Stomach (tissue), 9 donors: Measurements from ENCODE around the gene ATP8A2. TPM values are rescaled to one million over a fixed set of nuclear protein-coding genes. Genes with fewer than 3 reads are reported as not detected.

ENCODE experiments used
- DNase-seq, 2 donors: peaks; one replicate each; pipeline versions ENCODE4 v3.0.0 to v3.0.0-alpha.2; 2013 to 2019
- H3K27ac ChIP-seq, 5 donors: fragments of 200-600 bp in 4 of 5; sonication (generic) in 4 of 5; one replicate each; pipeline ENCODE4 v1.5.1; 2013 to 2019; ENCODE audit warnings: mild to moderate bottlenecking in 1 of 5, moderate library complexity in 1 of 5
- H3K27me3 ChIP-seq, 3 donors: fragments of 200-600 bp; sonication (generic); one replicate each; pipeline ENCODE4 v1.5.1; 2017 to 2019; ENCODE audit warnings: mixed run types in 1 of 3
- H3K36me3 ChIP-seq, 4 donors: fragments of 200-600 bp; sonication (generic); 1 replicate in 3 of 4; 2 replicates in 1 of 4; pipeline ENCODE4 v1.5.1; 2016 to 2019
- H3K4me1 ChIP-seq, 4 donors: fragments of 200-600 bp; sonication (generic); one replicate each; pipeline ENCODE4 v1.5.1; 2016 to 2019
- H3K4me3 ChIP-seq, 4 donors: fragments of 200-600 bp; sonication (generic) in 3 of 4; one replicate each; pipeline ENCODE4 v1.5.1; 2016 to 2019; ENCODE audit warnings: mild to moderate bottlenecking in 1 of 4
- H3K9me3 ChIP-seq, 4 donors: fragments of 200-600 bp; sonication (generic); one replicate each; pipeline ENCODE4 v1.5.1; 2016 to 2019
- CTCF ChIP-seq, 7 experiments: fragments of 450-650 bp in 4 of 7; fragments of 200-600 bp in 3 of 7; sonication (generic) in 3 of 7; IDR thresholded peaks; one replicate each; pipeline ENCODE4 v1.5.1; 2016 to 2019; ENCODE audit warnings: antibody characterized with exemption in 7 of 7, control low read depth in 2 of 7, mild to moderate bottlenecking in 1 of 7
- EP300 ChIP-seq: sonication (generic); formaldehyde crosslinking; IDR thresholded peaks from one replicate; pipeline ENCODE4 v1.6.1; 2017; ENCODE audit warnings: antibody characterized with exemption
- POLR2A ChIP-seq, 4 donors: fragments of 450-650 bp; IDR thresholded peaks; one replicate each; pipeline ENCODE4 v1.6.1; 2016; ENCODE audit warnings: antibody characterized with exemption in 4 of 4, control low read depth in 2 of 4, mild to moderate bottlenecking in 1 of 4, moderate library complexity in 1 of 4
- POLR2AphosphoS5 ChIP-seq, 3 donors: sonication (generic); formaldehyde crosslinking; IDR thresholded peaks; one replicate each; pipeline ENCODE4 v1.6.1; 2016; ENCODE audit warnings: antibody characterized with exemption in 3 of 3
- WGBS, 5 donors: extraction: QIAGEN DNeasy Blood & Tissue Kit in 3 of 5; methylation state at CpG; one replicate each; pipeline versions ENCODE4 v1.1.5 to v1.1.7; 2013 to 2018; 5-methylcytosine and 5-hydroxymethylcytosine counted together
- intact Hi-C: fragments of 100-400 bp; cut with DNase I; formaldehyde crosslinking; loops from one replicate; pipeline ENCODE4 v1.15.1; 2023; ENCODE audit warnings: low total_unique reads
- polyA plus RNA-seq, 3 donors: library from polyadenylated mRNA; stranded (reverse); fragments of 200-250 nt; gene quantifications; one replicate each; pipeline ENCODE4 v1.2.3, GENCODE V29; 2013
- total RNA-seq, 5 donors: library from RNA; depleted of rRNA; stranded (reverse); fragments of >200 nt; gene quantifications; one replicate each; pipeline versions ENCODE4 v1.1.0 to v1.2.3, GENCODE V29; 2014 to 2016
- donor health status: healthy with polysubstance abuse.
- donor health status: Bipolar disorder and iron deficiency.
- donor health status: healthy.

Gene ATP8A2
- total and polyA plus RNA-seq, 8 donors, result 0.12 to 3.5 (median 0.20) TPM; not detected in 3

DNA sequence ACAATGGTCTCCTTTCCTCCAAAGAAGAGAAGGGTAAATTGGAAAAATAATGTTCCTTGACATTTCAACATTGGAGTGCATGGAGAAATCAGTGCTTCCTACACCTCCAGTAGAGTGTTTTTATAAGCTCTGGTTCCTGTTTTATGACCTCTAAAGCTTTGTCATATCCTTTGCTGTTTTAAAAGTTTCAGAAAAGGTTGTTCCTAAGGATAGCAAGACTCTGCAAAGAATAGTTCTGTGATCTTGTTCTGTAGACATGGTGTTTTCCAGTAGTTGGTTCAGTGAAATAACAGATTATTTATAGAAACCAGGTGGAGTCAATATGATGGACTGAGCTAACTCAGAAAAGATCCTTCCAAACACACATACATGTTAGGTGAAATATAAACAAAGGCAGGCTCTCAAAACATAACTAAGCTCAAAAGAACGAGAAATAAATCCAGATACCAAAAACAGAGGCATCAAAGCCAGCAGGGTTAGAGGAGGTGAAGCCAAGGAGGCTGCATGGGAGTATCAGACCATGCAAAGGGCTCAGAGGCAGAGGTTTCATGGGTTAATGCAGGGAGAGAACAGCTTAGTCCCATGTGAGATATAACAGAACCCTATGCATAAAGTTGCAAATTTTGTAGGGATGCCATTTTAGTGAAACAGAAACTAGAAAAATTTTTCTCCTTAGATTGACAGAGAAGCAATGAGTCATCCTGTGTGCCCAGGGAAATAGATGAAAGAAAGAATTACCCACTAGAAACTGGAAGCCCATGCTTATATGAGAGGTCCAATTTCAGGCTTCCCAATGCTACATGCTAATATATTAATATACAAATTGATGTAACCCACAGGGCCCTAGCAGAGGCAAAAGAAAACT, 635.7 kb downstream of the ATP8A2 start:
- no peaks in the 10 kb centered on the region for H3K36me3 ChIP-seq
- WGBS, 5 donors, result 26 to 53% (median 48%) methylated on average over 1 of the region's 1 CpG
- H3K27ac ChIP-seq, result no peak overlapping the region
- intact Hi-C loops, result no loop called here
- H3K4me3 ChIP-seq, result no peak overlapping the region
- peaks cover 0 to 7% (median 3%) of the 10 kb centered on the region in 3 donors for H3K27me3 ChIP-seq
- H3K9me3 ChIP-seq, result no peaks in the 10 kb centered on the region
- no peak for DNase-seq
- peaks cover 0 to 4% (median 2%) of the 10 kb centered on the region in 4 donors for H3K4me1 ChIP-seq
- TF ChIP-seq POLR2AphosphoS5 (IDR thresholded peaks at IDR 0.05), result no peak

- Histone ChIP-seq H3K36me3 (no peaks in the 10 kb centered on the region), H3K27me3 (peaks cover 0 to 12% (median 3%) of the 10 kb centered on the region in 3 donors), H3K9me3 (no peaks in the 10 kb centered on the region), H3K27ac (no peak overlapping the region), H3K4me3 (no peak overlapping the region), H3K4me1 (peaks cover 0 to 8% (median 2%) of the 10 kb centered on the region in 4 donors)
- intact Hi-C loops, result no loop called here
- WGBS, 5 donors, result 66 to 70% (median 68%) methylated on average over 11 to 13 of the region's 13 CpGs
- TF ChIP-seq EP300, result no peak
- peak in 1 of 2 donors; percentile 35 for DNase-seq
Measured at GRCh38 chr13:26010487-26011207, 638.9 kb downstream of the ATP8A2 start.

DNA sequence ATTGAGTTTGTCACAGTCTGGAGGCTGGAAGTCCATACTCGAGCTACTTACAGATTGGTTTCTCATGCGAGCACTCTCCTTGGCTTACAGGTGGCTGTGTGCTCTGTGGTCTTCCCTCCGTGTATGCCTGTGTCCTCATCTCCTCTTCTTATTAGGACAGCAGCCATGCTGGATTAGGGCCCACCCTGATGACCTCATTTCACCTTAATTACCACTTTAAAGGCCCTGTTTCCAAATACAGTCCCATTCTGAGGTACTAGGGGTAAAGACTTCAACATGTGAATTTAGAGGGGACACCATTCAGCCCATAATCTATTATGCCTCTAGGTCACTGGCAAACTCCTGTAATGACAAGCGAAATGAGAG, 639.4 kb downstream of the ATP8A2 start:
- no peak overlapping the region for H3K4me3 ChIP-seq
- TF ChIP-seq EP300 (no peak), POLR2AphosphoS5 (IDR thresholded peaks at IDR 0.05) (no peak), CTCF (IDR thresholded peaks at IDR 0.05) (no peak), POLR2A (IDR thresholded peaks at IDR 0.05) (no peak)
- WGBS, 5 donors, result 90 to 96% (median 93%) methylated on average over 4 of the region's 4 CpGs
- no peaks in the 10 kb centered on the region for H3K36me3 ChIP-seq
- no peaks in the 10 kb centered on the region for H3K9me3 ChIP-seq
- no peak for DNase-seq
- intact Hi-C loops, result no loop called here
- H3K27me3 ChIP-seq, result peaks cover 0 to 12% (median 3%) of the 10 kb centered on the region in 3 donors
- H3K4me1 ChIP-seq, result peaks cover 0 to 8% (median 2%) of the 10 kb centered on the region in 4 donors
- no peak overlapping the region for H3K27ac ChIP-seq

- 25 to 41% (median 36%) methylated on average over 34 to 53 of the region's 53 CpGs for WGBS, 5 donors
- Histone ChIP-seq H3K27me3 (peaks cover 0 to 12% (median 3%) of the 10 kb centered on the region in 3 donors), H3K27ac (no peak overlapping the region), H3K4me3 (peak overlapping the region; percentile 25 to 41 (median 32)), H3K36me3 (no peaks in the 10 kb centered on the region), H3K9me3 (no peaks in the 10 kb centered on the region), H3K4me1 (peaks cover 0 to 10% (median 6%) of the 10 kb centered on the region in 4 donors)
- TF ChIP-seq POLR2A (IDR thresholded peaks at IDR 0.05), result no peak
- no peak for TF ChIP-seq POLR2AphosphoS5 (IDR thresholded peaks at IDR 0.05)
- no peak for TF ChIP-seq CTCF (IDR thresholded peaks at IDR 0.05)
- TF ChIP-seq EP300, result no peak
- intact Hi-C loops, result no loop called here
- DNase-seq, result peak in 1 of 2 donors; percentile 86
Measured at GRCh38 chr13:26011996-26012821, 640.4 kb downstream of the ATP8A2 start.

DNA sequence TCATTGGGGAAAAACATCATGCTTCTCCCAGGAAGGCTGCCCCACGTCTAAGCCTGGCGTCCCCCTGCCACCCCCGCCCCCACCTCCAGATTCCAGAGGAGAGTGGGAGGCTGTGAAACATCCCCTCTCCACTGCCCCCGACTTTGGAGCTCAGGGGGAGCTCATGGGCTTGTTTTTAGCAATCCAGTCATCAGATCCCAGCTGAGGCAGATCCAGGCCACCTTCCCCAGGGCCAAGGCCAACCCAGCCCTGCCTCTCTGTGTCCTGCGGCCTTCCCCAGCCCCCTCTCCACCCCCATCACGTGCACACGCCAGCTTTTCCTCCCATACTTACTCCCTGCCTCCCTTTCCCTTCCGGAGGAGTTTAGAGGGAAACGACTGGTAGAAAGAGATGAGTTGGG, 641.2 kb downstream of the ATP8A2 start:
- peaks cover 0 to 18% (median 13%) of the 10 kb centered on the region in 4 donors for H3K4me1 ChIP-seq
- DNase-seq, result no peak
- no peak overlapping the region for H3K27ac ChIP-seq
- no peaks in the 10 kb centered on the region for H3K36me3 ChIP-seq
- H3K27me3 ChIP-seq, result peaks cover 0 to 12% (median 3%) of the 10 kb centered on the region in 3 donors
- 80 to 86% (median 83%) methylated on average over 5 to 9 of the region's 9 CpGs for WGBS, 5 donors
- no peaks in the 10 kb centered on the region for H3K9me3 ChIP-seq
- no peak for TF ChIP-seq POLR2AphosphoS5 (IDR thresholded peaks at IDR 0.05)
- TF ChIP-seq POLR2A (IDR thresholded peaks at IDR 0.05), result no peak
- no peak for TF ChIP-seq CTCF (IDR thresholded peaks at IDR 0.05)
- TF ChIP-seq EP300, result no peak
- intact Hi-C loops, result no loop called here
- peak overlapping the region in 1 of 4 donors; percentile 25 for H3K4me3 ChIP-seq
